Stimulated activated CD4-positive, alpha-beta T cell treated with anti-CD3 and anti-CD28 coated beads, Interleukin-12 subunit alpha, Interleukin-12 subunit beta, amount 100 ng/mL, for 48 hours (primary cell): ENCODE measurements around the gene SIGLEC15.
A peak's percentile ranks its signal among the peaks of the same experiment; 100 is the strongest.
"Not testable (repeated sequence)": the region's sequence is repeated elsewhere in the genome, so short reads cannot be mapped to it uniquely, and the experiment has no call there.

ENCODE experiments used
- DNase-seq, 3 donors: peaks; one replicate each; pipeline ENCODE4 v3.0.0-alpha.2; 2020; ENCODE audit warnings: low read depth in 2 of 3, low spot score in 1 of 3

The SIGLEC15 gene

DNA sequence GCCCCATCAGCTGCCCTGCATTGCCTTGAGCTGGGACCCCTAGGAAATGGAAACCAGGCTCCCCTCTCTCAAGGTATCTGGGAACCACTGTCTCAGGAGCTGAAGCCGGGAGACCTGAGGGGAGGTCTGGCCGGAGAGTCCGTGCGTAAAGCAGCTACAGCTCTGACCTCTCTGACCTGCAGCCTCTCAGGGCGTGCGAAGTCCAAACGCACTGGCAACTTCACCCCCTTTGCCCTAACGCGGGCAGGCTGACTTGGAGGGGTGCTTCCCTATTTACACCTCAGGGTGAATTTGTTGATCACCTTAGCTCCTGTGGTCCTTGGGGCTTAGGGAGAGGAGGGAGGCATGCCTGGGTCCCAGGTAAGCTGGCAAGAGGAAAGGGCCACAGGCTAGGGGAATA is 17.5 kb downstream of the SIGLEC15 start:
- no peak for DNase-seq

DNA sequence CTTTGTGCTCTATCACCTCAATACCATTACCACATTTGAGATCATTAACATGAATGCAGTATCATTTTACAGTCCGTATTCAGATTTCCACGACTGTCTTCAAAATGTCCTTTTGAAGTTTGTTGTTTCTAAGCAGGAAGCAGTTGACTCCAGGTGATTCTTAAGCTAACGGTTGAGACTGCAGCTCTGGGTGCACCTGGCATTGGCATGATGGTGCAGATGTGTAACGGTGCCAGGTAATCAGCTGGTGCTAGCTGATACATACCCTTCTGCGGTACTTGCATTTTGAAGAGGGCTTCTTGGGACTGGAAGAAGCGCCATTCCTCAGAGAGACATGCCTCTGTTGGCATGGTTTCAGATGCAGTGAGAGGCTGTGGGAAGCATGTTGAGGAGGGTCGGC is 19.5 kb downstream of the SIGLEC15 start:
- DNase-seq: no peak

DNA sequence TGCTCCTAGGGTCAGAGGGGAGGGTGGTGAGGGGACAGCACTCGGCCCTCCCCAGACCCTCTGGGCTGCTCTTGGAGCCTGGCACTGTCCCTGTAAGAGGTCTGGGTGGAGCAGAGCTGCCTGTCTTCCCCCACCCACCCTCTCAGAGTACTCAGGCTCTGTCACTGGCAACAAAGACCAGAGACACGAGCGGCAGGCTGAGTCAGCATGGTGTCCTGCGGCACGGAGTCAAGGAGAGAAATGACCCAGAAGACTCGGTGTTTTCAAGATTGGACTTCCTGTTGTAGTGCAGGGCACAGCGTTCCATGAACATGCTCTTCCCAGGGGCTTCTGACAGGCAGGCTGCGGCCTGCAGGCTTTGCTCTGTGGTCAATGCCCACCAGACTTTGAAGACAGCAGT is 19.9 kb downstream of the SIGLEC15 start:
- no peak for DNase-seq

DNA sequence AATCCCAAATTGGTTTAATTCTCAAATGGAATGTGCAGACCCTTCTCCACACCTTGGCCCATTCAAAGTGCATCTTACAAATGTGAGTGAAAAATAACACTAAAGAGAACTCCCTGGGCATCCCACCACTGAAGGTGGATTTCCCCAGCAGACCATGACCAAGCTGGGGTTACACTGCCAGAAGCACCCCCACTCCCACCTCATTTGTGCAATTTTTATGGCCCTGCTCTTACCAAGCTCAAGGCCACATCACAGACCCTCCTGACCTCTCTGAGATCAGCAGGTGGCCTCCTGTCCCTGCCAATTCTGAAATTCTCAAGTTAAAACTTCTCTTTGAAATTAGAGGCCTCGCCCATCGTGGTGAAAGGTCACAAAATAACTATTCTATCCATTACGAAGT is 21.6 kb downstream of the SIGLEC15 start:
- no peak for DNase-seq

DNA sequence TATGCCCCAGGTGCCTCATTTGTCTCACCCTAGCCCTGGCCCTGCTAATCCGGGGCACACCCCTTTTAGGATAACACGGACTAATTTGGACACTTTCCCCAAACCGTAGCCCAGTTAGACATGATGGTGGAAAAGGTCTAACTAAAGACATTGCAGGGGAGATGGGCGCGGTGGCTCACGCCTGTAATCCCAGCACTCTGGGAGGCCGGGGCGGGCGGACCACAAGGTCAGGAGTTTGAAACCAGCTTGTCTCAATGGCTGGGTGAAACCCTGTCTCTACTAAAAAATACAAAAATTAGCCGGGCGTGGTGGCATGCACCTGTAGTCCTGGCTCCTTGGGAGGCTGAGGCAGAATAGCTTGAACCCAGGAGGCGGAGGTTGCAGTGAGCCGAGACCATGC is 23.2 kb downstream of the SIGLEC15 start:
- not testable (repeated sequence) for DNase-seq

DNA sequence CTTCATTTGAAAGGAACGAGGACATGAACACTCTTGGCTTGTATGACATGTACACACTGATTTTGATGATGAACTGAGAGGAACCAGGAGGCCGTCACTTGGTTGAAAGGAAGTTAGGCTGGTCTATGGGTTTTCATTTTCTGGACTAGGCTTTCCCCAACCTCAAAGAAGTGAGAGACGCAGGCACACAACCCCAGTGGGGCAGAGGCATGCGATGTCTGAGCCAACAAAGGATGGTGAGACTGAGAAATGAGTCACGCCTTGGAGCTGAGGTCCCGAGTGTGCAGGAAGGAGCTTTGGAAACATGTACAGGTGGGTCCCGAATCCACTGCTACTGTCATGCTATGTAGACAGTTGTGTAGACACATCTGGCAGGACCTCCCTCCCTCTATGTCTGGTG is 24.1 kb downstream of the SIGLEC15 start:
- no peak for DNase-seq

DNA sequence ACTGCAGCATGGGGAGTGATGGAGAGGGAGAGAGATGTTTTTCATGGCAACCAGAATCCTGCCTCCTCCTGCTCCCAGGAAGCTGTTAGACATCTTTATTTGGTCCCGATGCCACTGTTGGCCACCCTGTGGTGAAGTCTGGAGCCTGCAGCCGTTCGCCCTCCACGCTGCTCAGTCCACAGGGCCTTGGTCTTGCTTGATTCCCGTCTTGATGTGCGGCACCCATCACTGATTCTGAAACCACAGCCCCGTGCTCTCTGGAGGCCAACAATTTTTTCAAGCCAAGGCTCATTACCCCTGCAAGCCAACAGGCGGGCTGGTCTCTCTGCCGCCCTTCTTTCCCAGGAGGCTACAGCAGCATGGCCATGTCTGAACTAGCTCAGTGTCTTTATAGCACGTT is 24.5 kb downstream of the SIGLEC15 start:
- no peak for DNase-seq

DNA sequence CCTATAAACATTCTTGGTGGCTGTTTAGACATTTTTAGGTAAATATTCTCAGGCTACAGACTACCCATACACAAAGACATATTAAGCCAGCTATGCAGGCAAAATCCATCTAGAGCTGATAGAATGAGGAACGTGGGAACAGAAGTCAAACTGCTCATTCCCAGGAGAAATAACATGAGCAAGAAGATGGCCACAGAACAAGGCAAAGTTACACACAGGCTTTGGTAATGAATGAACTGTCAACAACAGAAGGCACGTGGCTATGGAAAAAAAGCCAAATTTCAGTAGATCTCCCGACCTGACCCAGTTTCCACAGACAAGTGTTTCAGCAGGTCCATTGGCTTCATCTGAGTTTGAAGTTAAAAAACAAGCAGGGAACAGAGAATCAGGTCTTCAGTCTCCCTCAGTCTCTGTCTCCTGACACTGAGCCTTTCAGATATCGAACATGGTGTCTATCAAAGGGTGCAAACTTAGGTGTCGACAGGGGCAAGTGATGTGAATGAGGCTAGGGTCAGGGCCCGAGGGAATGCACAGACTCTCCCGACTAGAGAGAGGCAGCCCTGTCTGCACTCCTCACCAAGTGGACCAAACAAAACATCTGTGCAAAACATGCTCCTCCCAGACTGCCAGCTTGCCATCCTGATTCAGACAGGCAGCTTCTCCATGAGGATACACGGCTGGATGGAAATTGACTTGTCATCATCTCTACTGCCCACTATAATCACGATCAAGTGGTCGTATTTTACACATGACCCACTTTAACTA is 25.9 kb downstream of the SIGLEC15 start:
- DNase-seq: no peak

DNA sequence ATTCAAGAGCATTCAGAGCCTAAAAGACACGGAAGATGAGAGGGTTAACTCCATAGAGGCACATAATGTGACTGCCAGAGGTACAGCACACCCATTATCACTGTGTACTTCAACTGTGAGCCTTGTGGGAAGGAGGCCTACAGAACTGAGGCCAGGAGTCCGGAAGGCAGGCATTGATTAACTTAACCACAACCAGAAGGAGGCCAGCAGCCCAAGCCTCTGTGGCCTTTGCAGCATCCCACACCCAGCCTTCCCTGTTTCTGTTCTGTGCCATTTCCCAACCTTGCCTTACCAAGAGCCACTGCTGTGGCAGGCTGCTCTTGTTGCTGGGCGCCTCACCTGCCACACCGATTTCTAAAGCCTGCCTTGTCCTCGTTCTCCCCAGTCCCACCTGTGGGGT is 27.2 kb downstream of the SIGLEC15 start:
- DNase-seq: no peak

DNA sequence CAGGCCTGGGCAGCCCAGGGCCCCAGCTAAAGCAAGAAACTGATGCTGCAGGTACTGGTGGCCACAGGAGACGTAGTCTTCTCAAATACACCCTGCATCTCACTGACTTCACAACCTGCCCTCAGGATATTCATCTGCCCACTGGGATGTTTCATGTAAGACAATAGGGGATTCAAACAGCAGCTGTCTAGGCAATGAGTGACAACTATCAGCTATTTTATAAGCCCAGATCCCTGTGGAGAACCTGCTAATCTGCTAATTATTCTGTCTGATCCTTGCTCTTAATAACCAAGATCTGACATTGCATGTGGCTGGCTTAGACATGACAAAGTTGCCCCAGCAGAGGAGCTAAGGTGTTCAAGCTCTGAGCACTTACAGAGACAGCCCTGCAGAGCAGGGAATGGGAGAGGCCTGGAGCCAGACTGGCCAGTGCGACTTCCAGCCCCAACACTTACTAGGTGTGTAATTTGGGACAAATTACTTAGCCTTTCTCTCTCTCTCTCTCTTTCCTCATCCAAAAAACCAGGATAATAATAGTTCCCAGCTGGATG is 28.6 kb downstream of the SIGLEC15 start:
- no peak for DNase-seq

DNA sequence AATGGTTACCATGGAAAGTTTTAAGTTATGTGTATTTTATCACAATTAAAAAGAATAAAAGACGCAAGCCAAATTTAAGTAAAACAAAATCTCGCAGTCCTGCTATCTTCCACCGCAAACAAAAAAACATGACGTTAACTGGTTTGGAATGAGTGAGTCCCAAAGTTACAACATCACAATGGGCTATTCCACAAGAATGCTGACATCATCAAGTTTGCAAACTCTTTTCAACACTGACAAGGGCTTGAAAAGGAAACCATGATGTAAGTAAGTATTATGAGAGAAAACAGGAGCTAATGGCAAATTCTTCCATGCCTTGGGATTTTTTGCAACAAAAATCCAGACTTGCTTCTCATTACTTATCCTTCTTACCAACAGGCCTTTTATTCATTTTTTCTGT is 31.1 kb downstream of the SIGLEC15 start:
- DNase-seq: no peak

DNA sequence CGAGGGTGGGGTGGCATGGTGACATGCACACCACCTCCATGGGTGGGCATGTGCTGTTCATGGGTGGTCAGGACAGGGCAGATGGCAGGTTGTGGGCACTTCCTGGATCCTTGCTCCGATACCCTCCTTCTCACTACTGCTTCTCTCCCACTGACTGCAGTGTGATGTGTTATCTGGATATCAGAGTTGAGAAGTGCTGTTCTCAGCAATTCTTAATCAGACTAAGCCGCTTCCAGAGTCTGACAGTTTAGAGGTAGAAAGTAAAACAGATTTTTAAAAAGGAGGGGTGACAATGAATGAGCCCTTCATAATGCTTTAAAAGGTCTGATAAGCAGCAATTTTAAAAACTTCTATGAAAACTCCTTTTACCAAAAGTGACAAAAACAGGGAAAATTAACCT is 33.9 kb downstream of the SIGLEC15 start:
- no peak for DNase-seq

DNA sequence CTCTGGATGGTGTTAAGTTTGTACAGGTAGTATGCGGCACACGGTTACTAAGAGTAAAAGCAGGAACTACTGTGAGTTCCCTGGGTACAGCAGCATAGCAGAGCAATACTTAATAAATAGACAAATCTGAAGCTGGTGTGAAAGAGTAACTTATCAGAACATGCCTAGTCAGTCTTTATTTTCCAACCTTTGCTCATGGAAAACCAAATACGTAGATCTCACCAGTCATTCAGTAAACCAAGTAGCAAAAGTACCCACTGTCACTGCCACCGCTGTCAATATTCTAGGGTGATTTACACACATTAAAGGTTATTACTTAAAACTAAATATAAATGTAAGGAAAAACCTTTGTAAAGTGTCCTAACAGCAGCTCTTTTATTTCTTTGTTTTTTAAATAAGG is 35.0 kb downstream of the SIGLEC15 start:
- no peak for DNase-seq

DNA sequence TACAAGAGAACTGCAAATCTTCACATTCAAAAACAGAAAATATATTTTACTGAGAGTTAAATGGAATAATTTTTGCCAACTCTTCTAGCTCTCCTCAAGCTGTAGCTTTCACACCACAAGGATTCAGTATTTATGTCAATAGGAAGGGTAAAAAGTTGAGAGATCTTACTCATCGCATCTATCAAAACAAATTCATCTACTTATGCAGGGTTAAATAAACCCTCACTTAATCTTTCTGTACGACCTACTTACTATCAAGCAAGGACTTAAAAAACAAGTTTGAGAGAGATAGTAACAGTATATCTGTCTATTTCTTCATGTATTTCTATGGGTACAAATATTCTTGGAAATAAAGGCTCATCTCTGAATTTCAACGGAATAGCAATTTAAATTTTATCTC is 35.5 kb downstream of the SIGLEC15 start:
- DNase-seq: no peak

DNA sequence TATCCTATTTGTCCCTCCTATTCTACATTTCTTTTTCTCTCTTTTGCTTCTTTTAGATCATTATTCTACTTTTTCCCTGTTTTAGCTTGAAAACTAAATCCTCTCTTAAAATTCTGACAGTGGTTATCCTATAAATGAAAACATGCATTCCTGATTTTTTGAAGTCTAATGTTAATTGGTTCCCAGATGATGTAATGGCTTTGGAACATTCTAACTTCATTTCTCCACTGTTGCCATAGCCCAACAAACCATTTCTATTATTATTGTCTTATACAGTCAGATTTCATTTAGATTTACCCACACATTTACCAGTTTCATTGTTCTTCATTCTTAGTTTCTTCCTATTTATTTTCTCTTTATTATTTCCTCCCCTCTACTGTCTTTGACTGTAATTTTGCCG is 36.5 kb downstream of the SIGLEC15 start:
- DNase-seq: no peak

DNA sequence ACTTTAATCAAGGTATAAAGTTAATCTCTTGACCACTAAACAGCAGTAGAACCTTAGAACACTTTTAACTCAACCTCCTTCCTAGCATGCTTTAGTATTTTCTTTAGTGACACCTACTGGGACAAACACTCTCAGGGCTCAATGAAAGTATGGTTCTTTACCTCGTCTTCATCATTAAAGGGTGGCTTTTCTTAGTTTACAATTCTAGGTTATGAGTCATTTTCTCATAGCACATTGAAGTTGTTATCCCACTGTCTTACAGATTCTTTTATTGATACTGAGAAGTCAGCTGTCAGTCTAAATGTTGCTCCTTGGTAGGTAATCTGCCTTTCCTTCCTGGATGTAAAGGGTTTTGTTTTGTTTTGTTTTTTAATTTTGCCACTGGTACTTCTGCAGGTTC is 38.0 kb downstream of the SIGLEC15 start:
- no peak for DNase-seq

DNA sequence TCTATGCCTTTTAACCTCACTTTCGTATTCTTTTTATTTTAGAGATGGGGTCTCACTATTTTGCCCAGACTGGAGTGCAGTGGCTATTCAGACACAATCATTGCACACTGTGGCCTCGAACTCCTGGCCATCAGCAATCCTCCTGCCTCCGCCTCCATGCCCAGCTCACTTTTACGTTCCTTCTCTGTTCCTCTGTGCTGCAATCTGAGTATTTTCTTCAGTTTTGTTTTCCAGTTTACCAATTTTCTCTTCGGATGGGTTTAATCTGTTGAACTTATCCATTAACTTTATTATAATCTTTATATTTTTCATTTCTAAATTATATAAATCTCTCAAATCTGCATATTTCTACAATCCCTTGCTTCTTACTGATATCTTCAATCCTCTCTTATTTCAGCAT is 38.6 kb downstream of the SIGLEC15 start:
- no peak for DNase-seq

DNA sequence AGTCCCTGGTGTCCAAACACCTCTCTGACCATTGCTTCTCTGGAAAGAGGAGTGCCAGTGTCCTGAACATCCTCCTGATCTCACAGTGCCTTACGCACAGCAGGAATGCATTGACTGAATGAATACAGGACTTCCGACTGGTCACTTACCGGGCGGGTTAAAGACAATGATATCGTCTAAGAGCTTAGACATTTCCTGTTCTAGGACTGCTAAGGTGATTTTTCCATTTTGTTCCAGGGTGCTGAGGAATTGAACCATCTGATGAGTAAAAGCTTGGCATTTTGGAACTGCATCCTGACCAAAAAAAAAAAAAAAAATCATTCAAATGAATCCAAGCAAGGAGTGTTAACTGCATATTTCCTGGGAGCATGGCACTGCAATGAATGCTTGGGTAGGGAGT is 40.0 kb downstream of the SIGLEC15 start:
- no peak for DNase-seq

DNA sequence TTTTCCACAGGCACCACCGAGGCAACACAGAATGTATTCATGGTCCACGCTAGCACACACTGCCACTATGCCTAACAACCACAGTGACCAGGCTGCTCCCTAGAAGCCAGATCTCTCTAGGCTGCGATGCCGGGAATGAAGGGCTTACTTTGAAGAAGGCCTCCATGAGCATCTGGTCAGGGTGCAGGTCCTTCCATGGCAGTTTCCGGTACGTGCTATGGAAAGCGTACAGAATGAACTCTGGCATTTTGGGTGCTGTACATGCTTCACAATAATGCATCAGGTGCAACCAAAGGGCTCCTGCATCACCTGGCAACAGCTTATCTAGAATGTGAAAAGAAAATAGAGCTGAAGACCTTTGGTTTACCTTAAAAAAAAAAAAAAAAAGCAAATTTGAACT is 44.9 kb downstream of the SIGLEC15 start:
- no peak for DNase-seq

DNA sequence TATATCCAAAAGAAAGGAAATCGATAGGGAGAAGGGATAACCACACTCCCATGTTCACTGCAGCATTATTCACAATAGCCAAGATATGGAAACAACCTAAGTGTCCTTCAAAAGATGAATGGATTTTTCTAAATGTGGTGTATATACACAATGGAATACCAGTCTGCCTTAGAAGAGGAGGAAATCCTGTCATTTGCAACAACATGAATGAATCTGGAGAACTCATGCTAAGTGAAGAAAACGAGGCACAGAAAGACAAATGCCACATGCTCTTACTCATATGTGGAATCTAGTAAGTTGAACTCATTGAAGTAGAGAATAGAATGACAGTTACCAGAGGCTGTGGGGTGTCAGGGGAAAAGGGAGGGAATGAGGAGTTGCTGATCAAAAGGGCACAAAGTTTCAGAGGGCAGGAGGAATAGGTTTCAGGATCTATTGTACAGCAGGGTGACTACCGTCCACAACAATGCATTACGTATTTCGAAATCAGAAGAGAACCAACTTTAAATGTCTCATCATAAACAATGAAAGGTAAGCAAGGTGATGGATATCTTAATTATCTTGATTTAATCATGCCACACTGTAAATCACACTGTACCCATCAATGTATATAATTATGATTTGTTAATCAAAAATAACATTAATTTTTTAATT is 46.1 kb downstream of the SIGLEC15 start:
- DNase-seq: no peak

DNA sequence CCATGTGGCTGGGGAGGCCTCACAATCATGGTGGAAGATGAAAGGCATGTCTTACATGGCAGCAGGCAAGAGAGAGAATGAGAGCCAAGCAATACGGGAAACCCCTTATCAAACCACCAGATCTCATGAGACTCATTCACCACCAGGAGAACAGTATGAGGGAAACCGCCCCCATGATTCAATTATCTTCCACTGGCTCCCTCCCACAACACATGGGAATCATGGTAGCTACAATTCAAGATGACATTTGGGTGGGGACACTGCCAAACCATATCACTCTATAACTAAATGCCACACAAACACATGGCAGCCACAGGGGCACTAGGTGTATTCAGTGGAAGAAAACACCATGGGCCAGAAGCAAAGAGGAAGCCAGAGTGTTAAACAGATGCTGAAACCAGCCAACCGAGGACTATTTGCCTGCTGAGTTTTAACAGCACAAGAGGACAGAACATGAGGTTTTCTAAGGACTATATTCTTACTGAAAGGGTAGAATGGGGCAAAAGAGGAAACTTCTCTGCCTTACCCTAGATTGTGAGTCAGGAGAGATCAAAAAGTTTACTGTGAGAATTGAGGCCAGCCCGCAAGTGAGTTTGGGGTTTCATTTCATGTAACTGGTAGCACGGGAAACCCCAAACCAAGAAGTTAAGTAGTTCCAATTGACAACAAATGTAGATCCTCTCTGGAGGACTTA is 49.2 kb downstream of the SIGLEC15 start:
- peak; percentile 45 to 67 (median 51) for DNase-seq

DNA sequence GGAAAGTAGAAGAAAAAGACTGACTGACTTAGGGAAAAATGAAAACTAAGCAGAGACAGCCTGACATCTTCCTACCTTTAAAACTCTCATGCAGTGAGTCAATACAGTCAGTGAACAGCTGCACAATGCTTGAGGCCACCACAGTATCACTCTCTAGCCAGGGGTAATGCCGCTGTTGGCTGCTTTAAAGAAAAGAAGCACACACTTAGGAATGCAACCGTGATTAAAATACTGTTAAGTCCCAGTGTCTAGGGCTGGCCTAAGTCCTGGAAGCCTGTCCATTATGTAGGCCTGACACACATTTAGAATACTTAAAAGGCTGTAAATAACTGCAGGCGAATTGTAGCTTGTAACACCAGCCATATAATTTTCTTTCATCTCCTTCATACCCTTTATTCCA is 50.7 kb downstream of the SIGLEC15 start:
- no peak for DNase-seq
